Activated CD4-positive, alpha-beta T cell treated with anti-CD3 and anti-CD28 coated beads for 36 hours (primary cell): ENCODE results near the gene SYNPR. TPM values are rescaled to one million over a fixed set of nuclear protein-coding genes. Genes with fewer than 3 reads are reported as not detected.

Source experiments
- ATAC-seq: fragments of 200-7000 bp; cut with Tn5 transposase; one replicate; pipeline ENCODE4 v1.10.0; 2021; ENCODE audit warnings: mild to moderate bottlenecking, moderate library complexity
- CTCF ChIA-PET: fragments of 350-600 bp; sonication (Branson Sonifier 250); formaldehyde crosslinking; loops from one replicate; lab custom pipeline; 2021; ENCODE audit warnings: antibody characterized with exemption; lab: Charles Lee
- POLR2A ChIA-PET: fragments of 350-600 bp; sonication (Branson Sonifier 250); formaldehyde crosslinking; loops from one replicate; lab custom pipeline; 2021; ENCODE audit warnings: antibody characterized with exemption, inconsistent platforms; lab: Charles Lee
- DNase-seq: peaks from one replicate; pipeline ENCODE4 v3.0.0-alpha.2; 2020
- H3K27ac Mint-ChIP-seq: one replicate; pipeline ENCODE4 v1.8.0; 2021; ENCODE audit warnings: mixed read lengths
- H3K27me3 Mint-ChIP-seq: one replicate; pipeline ENCODE4 v1.8.0; 2021; ENCODE audit warnings: mixed read lengths
- H3K36me3 Mint-ChIP-seq: one replicate; pipeline ENCODE4 v1.8.0; 2021; ENCODE audit warnings: low read depth, mixed read lengths
- H3K4me1 Mint-ChIP-seq: one replicate; pipeline ENCODE4 v1.8.0; 2021; ENCODE audit warnings: mixed read lengths
- H3K4me3 Mint-ChIP-seq: one replicate; pipeline ENCODE4 v1.8.0; 2021; ENCODE audit warnings: mild to moderate bottlenecking, moderate library complexity, mixed read lengths
- H3K9me3 Mint-ChIP-seq: one replicate; pipeline ENCODE4 v1.8.0; 2021; ENCODE audit warnings: low read depth, mixed read lengths
- intact Hi-C, 2 experiments: fragments of 100-400 bp; cut with DNase I in 1 of 2; cut with micrococcal nuclease in 1 of 2; formaldehyde crosslinking; loops; one replicate each; pipeline versions ENCODE4 v1.14.2 to v1.15.1; 2022 to 2024; cut with DNase I, micrococcal nuclease
- total RNA-seq, 2 experiments: library from RNA; stranded (reverse); gene quantifications; one replicate each; pipeline ENCODE4 v1.2.3, GENCODE V29; 2021

The SYNPR gene
- total RNA-seq, 2 experiments from 2014 or later, result not detected

DNA sequence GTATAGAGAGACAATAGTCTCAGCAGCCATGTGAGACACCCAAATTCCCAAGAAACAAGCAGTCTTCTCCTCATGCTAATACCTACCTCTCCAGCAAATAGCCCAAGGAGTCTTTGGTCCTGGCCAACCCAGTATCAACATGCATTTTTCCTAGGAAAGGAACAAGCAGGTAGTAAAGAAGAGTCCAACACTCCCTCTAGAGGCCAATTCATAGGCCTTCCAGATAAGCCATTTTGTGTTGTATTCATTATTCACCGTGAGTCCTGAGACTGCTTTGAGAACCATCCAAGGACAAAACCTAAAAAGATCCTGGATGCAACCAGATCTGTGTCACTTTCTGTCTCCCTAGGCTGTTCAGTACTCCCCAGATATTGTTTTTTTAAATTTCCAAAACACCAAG is 310.8 kb downstream of the SYNPR start:
- DNase-seq (no peak), ATAC-seq (no peak)
- peaks cover 3% of the 10 kb centered on the region for H3K27me3 Mint-ChIP-seq
- no peak overlapping the region for H3K4me3 Mint-ChIP-seq
- POLR2A ChIA-PET, result no interaction called here
- intact Hi-C loops, result no loop called here
- H3K9me3 Mint-ChIP-seq, result peaks cover 5% of the 10 kb centered on the region
- CTCF ChIA-PET, result no interaction called here
- H3K4me1 Mint-ChIP-seq, result no peaks in the 10 kb centered on the region
- H3K27ac Mint-ChIP-seq, result no peak overlapping the region
- no peaks in the 10 kb centered on the region for H3K36me3 Mint-ChIP-seq

DNA sequence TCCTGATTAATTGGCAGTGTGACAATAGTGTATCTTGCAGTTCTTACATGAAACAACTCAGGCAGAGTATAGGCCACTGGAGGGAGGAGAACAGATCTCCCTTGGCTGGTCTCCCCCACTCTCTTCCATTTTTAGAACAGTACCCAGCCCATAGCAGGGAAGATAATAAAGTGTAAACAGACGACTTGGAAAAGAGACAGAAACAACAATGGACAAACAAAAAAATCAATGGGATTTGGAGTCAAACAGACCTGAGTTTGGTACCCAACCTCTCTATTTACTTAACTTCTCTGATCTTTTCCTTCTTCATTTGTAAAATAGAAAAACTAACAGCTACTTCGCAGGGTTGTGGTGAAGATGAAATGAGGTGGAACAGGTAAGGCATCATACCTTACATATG is 315.7 kb downstream of the SYNPR start:
- ATAC-seq, result no peak
- ChIA-PET POLR2A (no interaction called here), CTCF (no interaction called here)
- Mint-ChIP-seq H3K9me3 (peaks cover 2% of the 10 kb centered on the region), H3K36me3 (no peaks in the 10 kb centered on the region), H3K27me3 (no peaks in the 10 kb centered on the region), H3K27ac (no peak overlapping the region), H3K4me1 (no peaks in the 10 kb centered on the region), H3K4me3 (no peak overlapping the region)
- DNase-seq, result no peak
- intact Hi-C loops, result no loop called here

DNA sequence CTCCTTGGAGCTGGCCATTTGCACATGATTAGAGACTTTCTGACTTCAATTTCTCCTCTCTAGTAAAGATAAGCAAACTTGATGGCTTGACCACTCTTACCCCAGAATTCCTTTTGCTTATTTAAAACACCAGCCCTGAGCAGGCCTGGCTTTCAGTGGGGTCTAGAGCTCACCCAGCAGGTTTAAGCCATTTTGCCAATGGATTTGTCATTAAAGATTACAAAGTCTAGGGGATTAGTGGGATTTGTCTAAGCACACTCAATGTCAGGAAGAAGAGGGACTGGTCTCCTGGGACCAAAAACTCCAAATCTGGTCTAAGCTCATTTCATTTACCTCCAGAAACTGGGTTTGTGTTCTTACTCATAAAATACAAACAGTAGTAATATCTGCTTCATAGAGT is 317.1 kb downstream of the SYNPR start:
- intact Hi-C loops, result no loop called here
- ATAC-seq (no peak), DNase-seq (no peak)
- no peak overlapping the region for H3K27ac Mint-ChIP-seq
- POLR2A ChIA-PET, result no interaction called here
- no peak overlapping the region for H3K4me3 Mint-ChIP-seq
- no peaks in the 10 kb centered on the region for H3K9me3 Mint-ChIP-seq
- no peaks in the 10 kb centered on the region for H3K27me3 Mint-ChIP-seq
- H3K4me1 Mint-ChIP-seq, result no peaks in the 10 kb centered on the region
- no peaks in the 10 kb centered on the region for H3K36me3 Mint-ChIP-seq
- CTCF ChIA-PET, result no interaction called here

DNA sequence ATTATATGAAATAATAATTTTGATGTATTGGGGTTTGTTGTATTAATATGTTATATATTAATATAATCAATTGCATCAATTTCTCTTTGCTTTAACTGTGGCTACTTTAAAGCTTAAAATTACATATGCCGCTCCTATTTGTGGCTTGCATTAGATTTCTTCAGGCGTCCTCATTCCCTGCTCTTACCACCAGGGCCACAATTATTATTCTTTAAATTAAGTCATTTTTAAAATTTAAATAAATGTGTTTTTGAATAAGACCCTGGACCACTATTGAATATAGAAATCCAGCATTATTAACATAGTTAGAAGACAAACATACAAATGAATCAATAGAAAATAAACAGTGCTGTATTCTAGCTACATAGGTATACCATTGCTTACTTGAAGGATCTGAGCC is 318.9 kb downstream of the SYNPR start:
- no peaks in the 10 kb centered on the region for H3K27me3 Mint-ChIP-seq
- POLR2A ChIA-PET, result no interaction called here
- intact Hi-C loops, result no loop called here
- ATAC-seq, result no peak
- H3K27ac Mint-ChIP-seq, result no peak overlapping the region
- DNase-seq, result no peak
- peaks cover 3% of the 10 kb centered on the region for H3K9me3 Mint-ChIP-seq
- no peaks in the 10 kb centered on the region for H3K36me3 Mint-ChIP-seq
- H3K4me3 Mint-ChIP-seq, result no peak overlapping the region
- no peaks in the 10 kb centered on the region for H3K4me1 Mint-ChIP-seq
- CTCF ChIA-PET, result no interaction called here

DNA sequence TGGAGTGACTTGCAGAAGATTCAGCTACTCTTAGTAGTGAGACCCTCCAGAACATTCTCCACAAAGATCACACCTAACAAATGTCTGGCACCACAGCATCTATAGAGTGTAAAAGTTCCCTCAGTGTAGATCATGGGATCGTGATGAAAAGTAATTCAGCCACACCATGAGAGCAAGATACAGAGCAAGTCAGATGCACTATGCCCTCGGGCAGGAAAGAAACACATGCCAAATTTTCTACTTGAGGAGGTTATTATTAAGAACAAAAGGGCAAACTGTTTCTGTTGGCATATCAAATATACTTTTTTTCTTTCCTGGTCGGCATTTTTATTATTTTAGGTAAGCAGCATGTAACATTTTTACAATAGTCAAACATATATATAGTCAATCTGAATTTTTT is 329.6 kb downstream of the SYNPR start:
- Mint-ChIP-seq H3K9me3 (no peaks in the 10 kb centered on the region), H3K4me3 (no peak overlapping the region), H3K36me3 (no peaks in the 10 kb centered on the region), H3K27ac (no peak overlapping the region), H3K4me1 (no peaks in the 10 kb centered on the region), H3K27me3 (no peaks in the 10 kb centered on the region)
- ATAC-seq (no peak), DNase-seq (no peak)
- ChIA-PET POLR2A (no interaction called here), CTCF (no interaction called here)
- intact Hi-C loops, result no loop called here

DNA sequence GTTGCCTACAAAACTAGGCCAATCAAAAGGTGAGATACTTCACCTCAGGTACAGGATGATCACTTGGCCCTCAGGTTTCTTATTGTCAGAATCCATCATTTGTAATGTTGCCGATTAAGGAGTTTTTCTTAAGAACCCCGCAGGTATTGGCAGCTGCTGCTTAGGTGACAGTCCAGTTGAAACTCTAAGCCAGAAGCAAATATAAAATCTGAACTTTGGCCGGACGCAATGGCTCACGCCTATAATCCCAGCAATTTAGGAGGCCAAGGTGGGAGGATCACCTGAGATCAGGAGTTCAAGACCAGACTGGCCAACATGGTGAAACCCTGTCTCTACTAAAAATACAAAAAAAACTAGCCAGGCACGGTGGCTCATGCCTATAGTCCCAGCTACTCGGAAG is 331.3 kb downstream of the SYNPR start:
- intact Hi-C loops, result no loop called here
- H3K9me3 Mint-ChIP-seq, result no peaks in the 10 kb centered on the region
- H3K27me3 Mint-ChIP-seq, result no peaks in the 10 kb centered on the region
- H3K36me3 Mint-ChIP-seq, result no peaks in the 10 kb centered on the region
- DNase-seq (no peak), ATAC-seq (no peak)
- CTCF ChIA-PET, result no interaction called here
- no peak overlapping the region for H3K27ac Mint-ChIP-seq
- H3K4me1 Mint-ChIP-seq, result no peaks in the 10 kb centered on the region
- H3K4me3 Mint-ChIP-seq, result no peak overlapping the region
- POLR2A ChIA-PET, result interaction anchor here (0.7 kb wide), 1 partner anchor 118 kb away, joined by 4 read pairs; no protein-coding TSS in a partner anchor

DNA sequence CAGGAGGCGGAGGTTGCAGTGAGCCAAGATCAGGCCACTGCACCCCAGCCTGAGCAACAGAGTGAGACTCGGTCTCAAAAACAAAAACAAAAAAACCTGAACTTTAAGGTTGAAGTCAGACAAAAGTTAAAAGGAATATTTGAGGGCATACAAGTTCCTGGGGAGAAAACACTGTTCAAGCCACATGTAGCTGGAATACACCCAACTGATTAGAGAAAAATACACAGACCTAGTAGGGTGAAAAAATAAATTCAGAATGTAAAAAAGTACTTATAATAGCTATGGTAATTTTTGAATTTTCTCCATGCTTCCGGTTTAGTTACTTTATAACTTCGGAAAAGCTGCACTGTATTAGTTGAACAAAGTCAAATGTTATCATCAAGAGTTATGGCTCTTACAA is 331.7 kb downstream of the SYNPR start:
- DNase-seq (no peak), ATAC-seq (no peak)
- POLR2A ChIA-PET, result interaction anchor here (0.7 kb wide), 1 partner anchor 117 kb away, joined by 4 read pairs; no protein-coding TSS in a partner anchor
- intact Hi-C loops, result no loop called here
- no peaks in the 10 kb centered on the region for H3K4me1 Mint-ChIP-seq
- no peak overlapping the region for H3K4me3 Mint-ChIP-seq
- CTCF ChIA-PET, result no interaction called here
- H3K36me3 Mint-ChIP-seq, result no peaks in the 10 kb centered on the region
- no peak overlapping the region for H3K27ac Mint-ChIP-seq
- no peaks in the 10 kb centered on the region for H3K9me3 Mint-ChIP-seq
- H3K27me3 Mint-ChIP-seq, result no peaks in the 10 kb centered on the region

DNA sequence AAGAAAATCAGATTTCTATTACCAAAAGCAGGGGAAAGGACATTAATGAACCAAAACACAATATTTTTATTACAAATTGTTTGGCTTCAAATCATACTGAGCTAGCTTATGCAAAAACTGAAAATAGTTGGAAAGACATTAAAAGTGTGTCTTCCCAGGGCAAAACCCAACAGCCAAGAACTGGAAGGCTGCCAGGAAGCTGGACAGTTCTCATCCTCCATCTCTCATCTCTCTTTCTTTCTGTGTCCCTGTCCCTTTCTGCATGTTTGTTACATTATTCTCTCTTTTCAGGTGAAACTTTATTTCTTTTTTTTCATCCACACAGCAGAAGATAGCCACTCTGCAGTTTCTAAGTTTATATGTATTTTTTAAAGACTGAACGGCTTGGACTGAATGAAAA is 333.3 kb downstream of the SYNPR start:
- Mint-ChIP-seq H3K27ac (no peak overlapping the region), H3K4me1 (no peaks in the 10 kb centered on the region), H3K27me3 (no peaks in the 10 kb centered on the region), H3K4me3 (no peak overlapping the region), H3K36me3 (no peaks in the 10 kb centered on the region), H3K9me3 (no peaks in the 10 kb centered on the region)
- ATAC-seq (no peak), DNase-seq (no peak)
- CTCF ChIA-PET, result no interaction called here
- POLR2A ChIA-PET, result no interaction called here
- intact Hi-C loops, result no loop called here

DNA sequence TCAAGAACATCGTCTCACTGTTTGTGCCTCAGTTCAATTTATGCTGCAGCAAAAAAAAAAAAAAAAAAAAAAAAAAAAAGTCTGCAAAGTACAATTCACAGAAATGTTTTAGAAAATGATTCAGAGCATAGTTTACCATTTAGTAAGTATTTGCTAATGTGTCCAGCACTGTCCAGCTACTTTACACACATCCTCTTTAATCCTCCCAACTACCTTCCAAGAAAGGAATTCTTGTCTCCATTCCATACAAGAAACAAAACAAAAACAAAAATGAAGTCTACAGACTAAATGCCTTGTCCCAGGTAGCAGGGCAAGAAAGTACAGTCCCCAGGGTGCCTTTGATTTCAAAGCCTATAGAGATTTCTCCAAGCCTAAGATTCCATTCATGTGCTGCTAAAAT is 335.5 kb downstream of the SYNPR start:
- H3K27me3 Mint-ChIP-seq, result no peaks in the 10 kb centered on the region

DNA sequence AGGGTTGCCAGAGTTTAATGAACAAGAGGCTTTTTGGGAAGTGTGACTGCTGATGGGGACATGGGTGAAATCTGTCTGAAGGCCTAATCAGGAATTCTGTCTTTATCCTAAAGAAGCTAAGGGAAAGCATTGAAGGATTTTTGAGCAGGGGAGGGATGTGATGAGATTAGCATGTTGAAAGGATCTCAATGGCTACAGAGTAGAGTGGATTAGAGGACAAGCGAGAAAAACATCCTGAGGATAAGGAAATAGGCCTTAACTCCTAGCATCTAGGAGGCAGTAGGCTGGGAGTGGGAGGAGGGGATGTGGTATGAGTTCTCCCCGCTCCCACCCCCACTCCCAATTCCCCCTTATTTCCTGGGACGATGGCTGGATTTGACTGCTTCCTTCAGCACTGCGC is 339.3 kb downstream of the SYNPR start:
- H3K4me1 Mint-ChIP-seq, result no peaks in the 10 kb centered on the region
- intact Hi-C loops, result no loop called here
- POLR2A ChIA-PET, result no interaction called here

More for the DNA sequence above, 335.5 kb downstream of the SYNPR start:
- H3K4me1 Mint-ChIP-seq, result no peaks in the 10 kb centered on the region
- no peak for DNase-seq
- H3K27ac Mint-ChIP-seq, result no peak overlapping the region
- POLR2A ChIA-PET, result no interaction called here
- no peak overlapping the region for H3K4me3 Mint-ChIP-seq
- no peaks in the 10 kb centered on the region for H3K36me3 Mint-ChIP-seq
- H3K9me3 Mint-ChIP-seq, result no peaks in the 10 kb centered on the region
- intact Hi-C loops, result no loop called here
- CTCF ChIA-PET, result no interaction called here
- no peak for ATAC-seq

DNA sequence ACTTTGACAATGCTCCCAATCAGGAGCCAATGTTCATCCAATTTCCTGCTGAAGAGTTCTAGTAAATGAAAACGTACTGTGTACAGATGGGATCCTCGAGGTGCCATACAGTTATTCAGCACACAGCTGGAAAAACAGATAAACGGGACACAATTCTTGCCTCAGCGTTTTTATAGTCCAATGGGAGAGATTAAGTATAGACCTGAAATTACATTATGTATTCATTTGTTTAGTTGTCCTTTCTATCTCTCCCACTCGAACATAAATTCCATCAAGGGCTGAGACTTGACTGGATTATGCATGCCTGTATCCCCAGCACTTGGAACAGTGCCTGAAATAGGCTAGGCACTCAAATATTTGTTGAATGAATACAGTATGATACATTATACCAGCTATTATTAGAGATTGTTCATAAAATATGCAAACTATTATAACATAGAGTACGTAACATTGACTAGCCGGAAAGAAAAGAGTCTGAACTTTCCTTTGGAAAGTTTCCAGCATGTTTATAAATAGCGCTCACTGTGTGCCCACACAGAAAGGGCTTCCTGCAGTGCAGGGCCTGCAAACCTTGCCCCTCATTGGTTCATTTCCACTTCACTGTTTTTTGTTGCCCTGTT is 346.9 kb downstream of the SYNPR start:
- Mint-ChIP-seq H3K36me3 (no peaks in the 10 kb centered on the region), H3K27ac (no peak overlapping the region), H3K27me3 (no peaks in the 10 kb centered on the region), H3K4me3 (no peak overlapping the region), H3K4me1 (no peaks in the 10 kb centered on the region), H3K9me3 (no peaks in the 10 kb centered on the region)
- ATAC-seq (no peak), DNase-seq (no peak)
- ChIA-PET POLR2A (interaction anchor here (0.7 kb wide), 1 partner anchor 452 kb away, joined by 4 read pairs; no protein-coding TSS in a partner anchor), CTCF (no interaction called here)
- intact Hi-C loops, result no loop called here

More for the DNA sequence above, 339.3 kb downstream of the SYNPR start:
- Mint-ChIP-seq H3K36me3 (no peaks in the 10 kb centered on the region), H3K9me3 (no peaks in the 10 kb centered on the region), H3K27ac (no peak overlapping the region), H3K4me3 (no peak overlapping the region), H3K27me3 (no peaks in the 10 kb centered on the region)
- CTCF ChIA-PET, result no interaction called here
- DNase-seq (no peak), ATAC-seq (no peak)

DNA sequence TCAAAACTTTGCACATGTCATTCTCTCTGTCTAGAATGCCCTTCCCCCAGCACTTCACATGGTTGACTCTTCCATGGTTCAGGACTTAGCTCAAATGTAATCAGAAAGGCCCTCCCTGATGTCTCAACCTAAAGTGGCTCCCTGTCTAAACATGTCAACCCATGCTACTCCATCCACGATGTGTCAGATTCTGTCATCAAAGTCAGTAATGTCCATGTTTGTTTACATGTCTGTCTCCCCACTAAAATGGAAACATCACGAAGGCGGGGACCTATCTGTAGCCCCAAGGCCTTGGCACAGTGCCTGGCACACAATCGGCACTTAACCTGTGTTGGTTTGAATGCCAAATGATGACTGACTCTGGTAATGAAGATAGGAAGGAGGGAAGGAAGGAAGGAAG is 353.6 kb downstream of the SYNPR start:
- Mint-ChIP-seq H3K27ac (no peak overlapping the region), H3K36me3 (no peaks in the 10 kb centered on the region), H3K4me3 (no peak overlapping the region), H3K9me3 (no peaks in the 10 kb centered on the region), H3K27me3 (peaks cover 6% of the 10 kb centered on the region), H3K4me1 (no peaks in the 10 kb centered on the region)
- ATAC-seq, result no peak
- CTCF ChIA-PET, result no interaction called here
- POLR2A ChIA-PET, result no interaction called here
- intact Hi-C loops, result no loop called here
- DNase-seq, result no peak
